Upper lobe of right lung (tissue), 1 donor: ENCODE measurements around the gene SRGAP2C. TPM values are rescaled to one million over a fixed set of nuclear protein-coding genes. Genes with fewer than 3 reads are reported as not detected.
A peak's percentile ranks its signal among the peaks of the same experiment; 100 is the strongest.
"Not testable (repeated sequence)": the region's sequence is repeated elsewhere in the genome, so short reads cannot be mapped to it uniquely, and the experiment has no call there.

Experiments
- ATAC-seq: fragments of 200-7000 bp; cut with Tn5 transposase; one replicate; pipeline ENCODE4 v1.9.1; 2020; ENCODE audit warnings: mild to moderate bottlenecking, moderate library complexity
- DNase-seq: peaks from one replicate; pipeline ENCODE4 v3.0.0-alpha.2; 2020
- H3K27ac ChIP-seq: fragments of 200-600 bp; one replicate; pipeline ENCODE4 v1.8.0; 2022
- H3K27me3 ChIP-seq: fragments of 200-600 bp; one replicate; pipeline ENCODE4 v1.8.0; 2022; ENCODE audit warnings: mild to moderate bottlenecking
- H3K36me3 ChIP-seq: fragments of 200-600 bp; one replicate; pipeline ENCODE4 v1.8.0; 2022
- H3K4me1 ChIP-seq: fragments of 200-600 bp; one replicate; pipeline ENCODE4 v1.8.0; 2022
- H3K4me3 ChIP-seq: fragments of 200-600 bp; one replicate; pipeline ENCODE4 v1.8.0; 2022; ENCODE audit warnings: mild to moderate bottlenecking
- H3K9me3 ChIP-seq: fragments of 200-600 bp; one replicate; pipeline ENCODE4 v1.8.0; 2022
- intact Hi-C: fragments of 100-400 bp; cut with DNase I; formaldehyde crosslinking; loops from one replicate; pipeline ENCODE4 v1.11.0; 2022
- long read RNA-seq: library from polyadenylated mRNA; unstranded; transcript quantifications from one replicate; pipeline ENCODE4 v2.0.0, GENCODE V29; 2021
- total RNA-seq: library from RNA; stranded (reverse); fragmentation: NEBNext Ultra II Directional; extraction: Animal tissue kit (Norgen Biotek cat#: 25700); gene quantifications from one replicate; pipeline ENCODE4 v1.2.1, GENCODE V29; 2021
- TF ChIP-seq, protein P1 (sequence below): fragments of 200-600 bp; IDR thresholded peaks from one replicate; pipeline ENCODE4 v1.8.0; 2022; ENCODE audit warnings: antibody characterized with exemption
- donor health status: DM: no; HTN: yes; CAD: no; lungs with severe emphysema.

SRGAP2C gene
- 36.0 TPM for total RNA-seq
- long read RNA-seq, full-length matches to known transcripts, result 18 of 43 reads
- long read RNA-seq, partial matches to known transcripts, result 9 of 43 reads
- long read RNA-seq, other reads (novel, unspliced or antisense), result 16 of 43 reads

- H3K4me1 ChIP-seq, H3K36me3 ChIP-seq, intact Hi-C loops, H3K9me3 ChIP-seq, H3K27me3 ChIP-seq: not testable (repeated sequence)
- Histone ChIP-seq H3K27ac (peak within 1 kb of the TSS; percentile 55), H3K4me3 (peak within 1 kb of the TSS; percentile 49)
- peak; percentile 92 for DNase-seq
- ATAC-seq, result peak; percentile 89
These were observed at the start of gene SRGAP2C, which contains the start of gene FAM72B for GRCh38 chr1:121184290-121185127. Gene SRGAP2C, plus strand, starts transcription at chr1:121184975. Its CDS starts 2,472 bp downstream, at chr1:121187447. Gene FAM72B, minus strand, starts transcription at chr1:121184340. Its CDS starts 851 bp downstream, at chr1:121183489.

GRCh38 chr1:121140393-121140792 lies 44.4 kb upstream of the SRGAP2C start:
- H3K4me1 ChIP-seq, H3K4me3 ChIP-seq, DNase-seq, intact Hi-C loops, H3K27ac ChIP-seq, H3K36me3 ChIP-seq, H3K27me3 ChIP-seq, ATAC-seq, H3K9me3 ChIP-seq: not testable (repeated sequence)

DNA sequence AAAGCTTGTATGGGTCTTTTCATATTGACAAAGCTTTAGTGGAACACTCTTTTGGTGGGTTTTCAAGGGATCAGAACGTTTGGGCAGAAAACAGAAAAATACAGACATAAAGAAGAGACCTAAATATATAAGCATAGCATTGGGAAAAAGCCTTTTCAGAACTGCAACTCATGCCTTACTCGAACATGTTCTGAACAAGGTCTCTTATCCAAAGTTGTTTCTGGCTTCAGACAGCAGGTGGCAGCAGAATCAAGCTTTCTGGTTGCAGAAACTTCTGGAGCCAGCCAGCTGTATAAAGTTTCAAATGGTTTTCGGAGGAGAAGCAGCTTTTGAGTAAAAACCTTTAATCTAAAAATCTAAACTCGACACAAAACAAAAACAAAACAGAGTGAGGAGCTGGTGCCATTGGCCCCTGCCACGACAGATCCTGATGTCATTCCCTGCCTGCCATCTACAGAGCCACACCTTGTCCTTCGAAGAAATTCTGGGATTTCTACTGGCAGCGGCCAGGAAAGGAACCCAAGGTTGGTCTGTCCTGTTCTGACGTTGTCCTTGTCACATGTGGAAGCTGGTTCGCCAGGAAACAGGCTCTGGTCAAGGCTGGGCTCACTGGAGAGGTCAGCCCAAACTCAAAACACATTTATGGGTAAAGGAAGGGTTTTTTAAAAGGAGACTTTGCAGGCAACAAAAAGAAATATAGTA lies 36.1 kb upstream of the SRGAP2C start:
- H3K4me1 ChIP-seq, H3K4me3 ChIP-seq, H3K36me3 ChIP-seq, DNase-seq, intact Hi-C loops, H3K27ac ChIP-seq, H3K9me3 ChIP-seq, H3K27me3 ChIP-seq: not testable (repeated sequence)
- ATAC-seq, result peak; percentile 90
- TF ChIP-seq, protein P1, sequence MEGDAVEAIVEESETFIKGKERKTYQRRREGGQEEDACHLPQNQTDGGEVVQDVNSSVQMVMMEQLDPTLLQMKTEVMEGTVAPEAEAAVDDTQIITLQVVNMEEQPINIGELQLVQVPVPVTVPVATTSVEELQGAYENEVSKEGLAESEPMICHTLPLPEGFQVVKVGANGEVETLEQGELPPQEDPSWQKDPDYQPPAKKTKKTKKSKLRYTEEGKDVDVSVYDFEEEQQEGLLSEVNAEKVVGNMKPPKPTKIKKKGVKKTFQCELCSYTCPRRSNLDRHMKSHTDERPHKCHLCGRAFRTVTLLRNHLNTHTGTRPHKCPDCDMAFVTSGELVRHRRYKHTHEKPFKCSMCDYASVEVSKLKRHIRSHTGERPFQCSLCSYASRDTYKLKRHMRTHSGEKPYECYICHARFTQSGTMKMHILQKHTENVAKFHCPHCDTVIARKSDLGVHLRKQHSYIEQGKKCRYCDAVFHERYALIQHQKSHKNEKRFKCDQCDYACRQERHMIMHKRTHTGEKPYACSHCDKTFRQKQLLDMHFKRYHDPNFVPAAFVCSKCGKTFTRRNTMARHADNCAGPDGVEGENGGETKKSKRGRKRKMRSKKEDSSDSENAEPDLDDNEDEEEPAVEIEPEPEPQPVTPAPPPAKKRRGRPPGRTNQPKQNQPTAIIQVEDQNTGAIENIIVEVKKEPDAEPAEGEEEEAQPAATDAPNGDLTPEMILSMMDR, result peak; percentile 30

DNA sequence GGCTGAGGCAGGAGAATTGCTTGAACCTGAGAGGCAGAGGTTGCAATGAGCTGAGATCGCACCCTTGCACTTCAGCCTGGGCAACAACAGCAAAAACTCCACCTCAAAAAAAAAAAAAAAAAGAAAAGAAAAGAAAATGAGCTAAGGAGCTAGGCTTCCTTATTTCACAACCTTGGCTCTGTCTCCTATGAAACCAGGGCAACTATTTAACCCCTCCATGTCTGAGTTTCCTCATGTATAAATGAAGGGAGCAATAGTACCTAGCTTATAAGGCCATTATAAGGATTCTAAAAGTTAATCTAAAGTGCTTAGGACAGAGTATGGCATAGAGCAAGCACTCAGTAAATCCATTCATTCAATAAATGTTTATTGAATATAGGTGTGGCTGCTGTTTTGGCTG lies 33.5 kb upstream of the SRGAP2C start:
- ATAC-seq, result peak; percentile 30

DNA sequence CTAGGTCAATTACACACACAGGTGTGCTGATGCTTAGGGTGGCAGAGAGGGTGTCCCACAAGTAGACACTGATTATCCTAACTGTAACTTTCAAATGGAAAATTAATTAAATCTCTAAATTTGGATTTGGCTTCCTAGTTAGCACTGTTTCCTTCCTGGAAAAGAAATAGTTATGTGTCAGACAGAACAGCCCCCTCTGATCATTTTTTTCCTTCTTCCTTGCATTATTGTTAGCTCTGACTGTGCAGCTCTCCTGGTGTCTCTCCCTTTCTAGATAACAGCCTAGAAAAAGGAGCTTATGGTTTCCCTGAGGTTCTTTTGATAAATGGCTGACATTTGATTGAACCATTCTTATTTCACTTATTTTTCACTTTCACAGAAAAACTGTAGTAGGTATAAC lies 32.0 kb upstream of the SRGAP2C start:
- intact Hi-C loops, H3K27ac ChIP-seq, H3K9me3 ChIP-seq, H3K4me3 ChIP-seq, H3K36me3 ChIP-seq, ATAC-seq, H3K27me3 ChIP-seq, DNase-seq, H3K4me1 ChIP-seq: not testable (repeated sequence)

More for the DNA sequence above, 33.5 kb upstream of the SRGAP2C start:
- intact Hi-C loops, H3K4me1 ChIP-seq, H3K4me3 ChIP-seq, H3K9me3 ChIP-seq, H3K36me3 ChIP-seq, DNase-seq, H3K27me3 ChIP-seq, H3K27ac ChIP-seq: not testable (repeated sequence)

- H3K36me3 ChIP-seq, DNase-seq, H3K27me3 ChIP-seq, H3K4me1 ChIP-seq, intact Hi-C loops, H3K4me3 ChIP-seq, H3K27ac ChIP-seq, H3K9me3 ChIP-seq, ATAC-seq: not testable (repeated sequence)
These were observed 30.0 kb upstream of the SRGAP2C start for GRCh38 chr1:121154811-121155210.

- H3K36me3 ChIP-seq, H3K27ac ChIP-seq, H3K4me3 ChIP-seq, DNase-seq, H3K27me3 ChIP-seq, intact Hi-C loops, H3K9me3 ChIP-seq, H3K4me1 ChIP-seq: not testable (repeated sequence)
- TF ChIP-seq, protein P1, result peak; percentile 22
- ATAC-seq, result peak; percentile 33
These were observed 29.0 kb upstream of the SRGAP2C start for GRCh38 chr1:121155671-121156358.

DNA sequence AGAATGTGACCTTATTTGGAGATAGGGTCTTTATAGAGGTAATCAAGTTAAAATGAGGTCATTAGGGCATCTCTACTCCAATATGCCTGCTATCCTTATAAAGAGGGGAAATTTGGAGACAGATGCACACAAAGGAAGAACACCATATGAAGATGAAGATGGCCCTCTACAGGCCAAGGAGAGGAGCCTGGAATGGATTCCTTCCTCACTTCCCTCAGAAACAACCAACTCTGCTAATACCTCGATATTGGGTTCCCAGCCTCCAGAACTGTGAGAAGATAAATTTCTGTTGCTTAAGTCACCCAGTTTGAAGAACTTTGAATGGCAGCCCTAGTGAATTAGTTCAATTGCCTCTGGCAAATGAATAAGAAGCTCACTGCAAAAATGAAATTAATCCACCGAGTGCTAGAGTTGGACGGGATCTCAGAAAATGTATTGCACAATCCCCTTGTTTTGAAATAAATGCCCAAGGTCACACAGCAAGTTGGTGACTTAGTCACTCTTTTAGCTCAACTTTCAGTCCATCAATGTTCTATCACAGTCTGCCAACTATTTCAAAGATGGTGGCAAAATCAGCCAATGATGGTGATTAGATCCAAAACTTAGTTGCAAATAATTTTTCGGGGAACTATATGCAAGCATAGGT lies 27.7 kb upstream of the SRGAP2C start:
- H3K9me3 ChIP-seq, H3K27ac ChIP-seq, H3K4me1 ChIP-seq, H3K36me3 ChIP-seq, DNase-seq, intact Hi-C loops, H3K4me3 ChIP-seq, H3K27me3 ChIP-seq: not testable (repeated sequence)
- ATAC-seq, result peak; percentile 78

DNA sequence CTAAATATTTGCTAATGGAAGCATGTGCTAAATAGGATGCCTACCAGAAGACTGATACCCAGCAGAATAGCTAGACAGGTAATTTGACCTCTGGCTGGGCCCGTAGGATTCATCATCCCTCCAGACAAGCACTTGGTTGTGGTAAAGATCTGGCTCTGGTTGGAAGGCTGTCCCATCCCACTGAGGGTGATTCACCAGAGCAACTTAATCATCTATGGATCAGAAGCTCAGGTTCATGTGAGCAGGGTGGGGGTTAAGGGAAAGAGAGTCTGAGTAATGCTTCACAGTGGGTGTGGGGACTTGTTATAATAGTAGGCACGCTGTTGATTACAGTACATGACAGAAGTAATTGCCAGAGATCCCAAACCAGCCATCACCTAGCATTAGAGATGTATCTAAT lies 27.2 kb upstream of the SRGAP2C start:
- DNase-seq, result not testable (repeated sequence)

GRCh38 chr1:121160118-121160517 lies 24.7 kb upstream of the SRGAP2C start:
- H3K4me3 ChIP-seq, H3K36me3 ChIP-seq, H3K27ac ChIP-seq, DNase-seq, H3K9me3 ChIP-seq, H3K27me3 ChIP-seq, ATAC-seq, intact Hi-C loops, H3K4me1 ChIP-seq: not testable (repeated sequence)

More for the DNA sequence above, 27.2 kb upstream of the SRGAP2C start:
- H3K9me3 ChIP-seq, intact Hi-C loops, H3K27me3 ChIP-seq, H3K36me3 ChIP-seq, H3K4me3 ChIP-seq, H3K4me1 ChIP-seq, H3K27ac ChIP-seq: not testable (repeated sequence)
- peak; percentile 14 for ATAC-seq
